IMR-90 (cell line): ENCODE data around the gene PAAF1. TPM values are rescaled to one million over a fixed set of nuclear protein-coding genes. Genes with fewer than 3 reads are reported as not detected.

Experiments used
- ATAC-seq: fragments of 200-7000 bp; cut with Tn5 transposase; 2 replicates; pipeline ENCODE4 v1.9.1; 2020; ENCODE audit warnings: low read depth, mild to moderate bottlenecking, moderate library complexity
- BruUV-seq: library from RNA; stranded (reverse); fragments of 400-500 nt; replicated peaks from 2 replicates; lab custom pipeline; 2021; lab: Mats Ljungman, UMichigan
- CTCF ChIA-PET: fragments of 300-600 bp; formaldehyde crosslinking; extraction: SDS; loops from one replicate; lab custom pipeline; 2021; ENCODE audit warnings: antibody characterized with exemption; lab: Yijun Ruan, JAX
- POLR2A ChIA-PET: fragments of 300-600 bp; sonication (Branson Sonifier 250); formaldehyde crosslinking; loops from one replicate; lab custom pipeline; 2022; ENCODE audit warnings: antibody characterized with exemption; ENCODE audit not compliant: unreplicated experiment; lab: Charles Lee
- DNase-seq: peaks from one replicate; pipeline ENCODE4 v3.0.0; 2013
- H2AFZ ChIP-seq: replicated peaks from 2 replicates; pipeline ENCODE3; 2013; ENCODE audit warnings: low read length, mild to moderate bottlenecking; ENCODE audit not compliant: poor library complexity
- H2AK5ac ChIP-seq: 2 replicates; pipeline ENCODE4 v1.6.1; 2013; ENCODE audit warnings: low read depth, low read length, inconsistent platforms
- H2AK9ac ChIP-seq: replicated peaks from 2 replicates; pipeline ENCODE3; 2013; ENCODE audit warnings: mild to moderate bottlenecking, low read depth, low read length, moderate library complexity; ENCODE audit not compliant: poor library complexity
- H2BK120ac ChIP-seq: 2 replicates; pipeline ENCODE4 v1.6.1; 2013; ENCODE audit warnings: low read depth, low read length, inconsistent platforms
- H2BK15ac ChIP-seq: 3 replicates; pipeline ENCODE4 v1.6.1; 2013; ENCODE audit warnings: low read depth, low read length, inconsistent platforms
- H2BK20ac ChIP-seq: 2 replicates; pipeline ENCODE4 v1.6.1; 2013; ENCODE audit warnings: low read depth, mild to moderate bottlenecking, inconsistent platforms, low read length, moderate library complexity
- H2BK5ac ChIP-seq: 2 replicates; pipeline ENCODE4 v1.6.1; 2013; ENCODE audit warnings: mild to moderate bottlenecking, low read depth, low read length, inconsistent platforms; ENCODE audit not compliant: poor library complexity, severe bottlenecking
- H3K14ac ChIP-seq: replicated peaks from 2 replicates; pipeline ENCODE4 v1.6.1; 2013; ENCODE audit warnings: low read depth, low read length, inconsistent platforms
- H3K18ac ChIP-seq: 2 replicates; pipeline ENCODE4 v1.6.1; 2013; ENCODE audit warnings: low read depth, low read length, control low read depth
- H3K23ac ChIP-seq: 2 replicates; pipeline ENCODE4 v1.6.1; 2013; ENCODE audit warnings: low read depth, low read length, inconsistent platforms
- H3K27ac ChIP-seq: 2 replicates; pipeline ENCODE4 v1.5.1; 2013; ENCODE audit warnings: mild to moderate bottlenecking, control low read depth, low read length; ENCODE audit not compliant: insufficient read depth
- H3K27me3 ChIP-seq: 2 replicates; pipeline ENCODE4 v1.6.1; 2013; ENCODE audit warnings: low read length; ENCODE audit not compliant: control insufficient read depth, insufficient read depth
- H3K36me3 ChIP-seq: 2 replicates; pipeline ENCODE4 v1.6.1; 2013; ENCODE audit warnings: low read length, mixed read lengths; ENCODE audit not compliant: control insufficient read depth, insufficient read depth
- H3K4ac ChIP-seq: 2 replicates; pipeline ENCODE4 v1.6.1; 2013; ENCODE audit warnings: low read depth, low read length, inconsistent platforms
- H3K4me1 ChIP-seq: 2 replicates; pipeline ENCODE4 v1.6.1; 2013; ENCODE audit warnings: low read length, mixed read lengths; ENCODE audit not compliant: control insufficient read depth, insufficient read depth
- H3K4me2 ChIP-seq: 2 replicates; pipeline ENCODE4 v1.6.1; 2013; ENCODE audit warnings: low read depth, mild to moderate bottlenecking, control low read depth, low read length, moderate library complexity
- H3K4me3 ChIP-seq: 2 replicates; pipeline ENCODE4 v1.5.1; 2013; ENCODE audit warnings: low read depth, mild to moderate bottlenecking, control low read depth, low read length, moderate library complexity; ENCODE audit not compliant: insufficient read depth
- H3K56ac ChIP-seq: 2 replicates; pipeline ENCODE4 v1.6.1; 2013; ENCODE audit warnings: low read length, inconsistent platforms; ENCODE audit not compliant: insufficient read depth; ENCODE audit errors: extremely low read depth
- H3K79me1 ChIP-seq, 2 experiments: 2 replicates each; pipeline ENCODE4 v1.6.1; 2013; ENCODE audit warnings: low read length in 2 of 2, inconsistent platforms in 1 of 2, low read depth in 1 of 2
- H3K9ac ChIP-seq: 2 replicates; pipeline ENCODE4 v1.6.1; 2013; ENCODE audit warnings: low read depth, low read length, control low read depth
- H3K9me1 ChIP-seq: 2 replicates; pipeline ENCODE4 v1.6.1; 2013; ENCODE audit warnings: low read length, inconsistent platforms; ENCODE audit not compliant: insufficient read depth
- H3K9me3 ChIP-seq: 2 replicates; pipeline ENCODE4 v1.6.1; 2013; ENCODE audit warnings: low read length; ENCODE audit not compliant: control insufficient read depth, insufficient read depth
- H4K20me1 ChIP-seq: 2 replicates; pipeline ENCODE4 v1.6.1; 2013; ENCODE audit warnings: low read length, inconsistent platforms; ENCODE audit not compliant: insufficient read depth
- H4K5ac ChIP-seq: 2 replicates; pipeline ENCODE4 v1.6.1; 2013; ENCODE audit warnings: mild to moderate bottlenecking, low read depth, low read length, control low read depth
- H4K8ac ChIP-seq, 2 experiments: 2 replicates each; pipeline ENCODE4 v1.6.1; 2013; ENCODE audit warnings: low read depth in 2 of 2, low read length in 2 of 2, control low read depth in 1 of 2, inconsistent platforms in 1 of 2
- H4K91ac ChIP-seq: 2 replicates; pipeline ENCODE4 v1.6.1; 2013; ENCODE audit warnings: low read depth, low read length, inconsistent platforms; ENCODE audit not compliant: insufficient read depth
- FOS ChIP-seq: fragments of 150-350 bp; IDR thresholded peaks from 2 replicates; pipeline ENCODE4 v1.6.1; 2016; ENCODE audit warnings: low read depth, low read length
- MXI1 ChIP-seq: IDR thresholded peaks from 2 replicates; pipeline ENCODE4 v1.6.1; 2012; ENCODE audit warnings: low read depth, mild to moderate bottlenecking, low read length, moderate library complexity, borderline replicate concordance
- RAD21 ChIP-seq: IDR thresholded peaks from 2 replicates; pipeline ENCODE4 v1.6.1; 2012; ENCODE audit warnings: low read length, improper control_type of control experiment
- WGBS, 2 experiments: methylation state at CpG; one replicate each; pipeline versions ENCODE4 v1.1.5 to v1.1.7; 2013; ENCODE audit warnings: missing lambda C conversion rate in 2 of 2; ENCODE audit not compliant: insufficient read length in 1 of 2; ENCODE audit errors: extremely low coverage in 2 of 2; 5-methylcytosine and 5-hydroxymethylcytosine counted together
- dilution Hi-C: fragments of 300-500 bp; cut with HindIII; formaldehyde crosslinking; loops from one replicate; pipeline ENCODE4 v1.14.3; 2018; ENCODE audit warnings: low sequenced_read_pairs; ENCODE audit not compliant: unreplicated experiment
- in situ Hi-C: fragments of 300-500 bp; cut with MboI; formaldehyde crosslinking; loops from 3 replicates; pipeline ENCODE4 v1.14.3; 2019; ENCODE audit warnings: low sequenced_read_pairs, inconsistent platforms, mixed read lengths
- intact Hi-C: fragments of 100-400 bp; cut with micrococcal nuclease; formaldehyde crosslinking; loops from 2 replicates; pipeline ENCODE4 v1.10.0; 2022
- polyA plus RNA-seq, 3 experiments: library from polyadenylated mRNA; depleted of rRNA; stranded (reverse); fragments of >200 nt; gene quantifications; 2 replicates each; pipeline ENCODE4 v1.2.3, GENCODE V29; 2012; ENCODE audit warnings: low replicate concordance in 1 of 3
- total RNA-seq: library from RNA; depleted of rRNA; stranded (reverse); fragments of >200 nt; gene quantifications from 2 replicates; pipeline ENCODE4 v1.2.3, GENCODE V29; 2012

The PAAF1 gene
- total and polyA plus RNA-seq, 2 of the 4 experiments (the other 2 are of a cell fraction) = 15.1 to 16.4 TPM

DNA sequence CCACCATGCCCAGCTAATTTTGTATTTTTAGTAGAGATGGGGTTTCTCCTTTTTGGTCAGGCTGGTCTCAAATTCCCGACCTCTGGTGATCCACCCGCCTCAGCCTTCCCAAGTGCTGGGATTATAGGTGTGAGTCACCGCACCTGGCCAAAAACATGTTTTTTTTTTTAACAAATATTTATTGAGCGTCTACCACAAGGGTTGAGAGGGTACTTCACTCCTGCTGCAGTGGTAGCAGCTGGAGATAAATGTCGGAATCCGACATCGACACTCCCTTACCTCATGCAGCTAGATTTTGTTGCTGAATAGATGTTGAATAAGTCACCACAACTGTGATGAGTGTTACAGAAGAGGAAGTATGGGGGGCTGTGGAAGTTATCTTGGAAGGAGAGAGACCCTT, 75.0 kb downstream of the PAAF1 start:
- no TSS peak for BruUV-seq
- no peak overlapping the region for H2AK9ac ChIP-seq
- no peak overlapping the region for H2BK120ac ChIP-seq
- H3K4me3 ChIP-seq = no peak overlapping the region
- peak; percentile 59 for DNase-seq
- intact Hi-C loops = no loop called here
- peaks cover 3% of the 10 kb centered on the region; the same call in 1 of the 2 replicates for H3K4me1 ChIP-seq
- H4K91ac ChIP-seq = no peak overlapping the region
- H4K5ac ChIP-seq = no peak overlapping the region
- in situ Hi-C loops = no loop called here
- dilution Hi-C loops = no loop called here
- ChIA-PET CTCF (interaction anchor here (0.6 to 1.4 kb wide), 2 partner anchors 12 to 235 kb away, joined by 6 to 7 read pairs; no protein-coding TSS in a partner anchor), POLR2A (no interaction called here)
- H3K36me3 ChIP-seq = no peaks in the 10 kb centered on the region
- H3K27me3 ChIP-seq = no peaks in the 10 kb centered on the region; the same call in 1 of the 2 replicates
- no peak overlapping the region for H3K27ac ChIP-seq
- H3K4me2 ChIP-seq = no peak overlapping the region
- H3K9me1 ChIP-seq = 0 out of 2 replicates have a peak, but pooled peaks cover 4% of the 10 kb centered on the region
- no peak overlapping the region for H2BK5ac ChIP-seq
- no peak overlapping the region for H2BK15ac ChIP-seq
- no peak overlapping the region for H3K14ac ChIP-seq
- H3K4ac ChIP-seq = no peak overlapping the region
- no peak overlapping the region for H3K56ac ChIP-seq
- no peak overlapping the region for H3K9ac ChIP-seq
- no peak overlapping the region for H2AK5ac ChIP-seq
- H2AFZ ChIP-seq = no peak overlapping the region
- H3K79me1 ChIP-seq = no peaks in the 10 kb centered on the region
- H3K9me3 ChIP-seq = peaks cover 3% of the 10 kb centered on the region
- TF ChIP-seq RAD21 (no peak), MXI1 (no peak), FOS (no peak)
- no peak overlapping the region for H3K18ac ChIP-seq
- WGBS, 2 experiments = no CpG with 5 or more reads among the region's 7 CpGs
- H4K8ac ChIP-seq = no peak overlapping the region
- no peak overlapping the region for H3K23ac ChIP-seq
- no peaks in the 10 kb centered on the region for H4K20me1 ChIP-seq
- no peak overlapping the region for H2BK20ac ChIP-seq
- ATAC-seq = no peak
